H9 (cell line): ENCODE results near the gene GEMIN4. TPM values are rescaled to one million over a fixed set of nuclear protein-coding genes. Genes with fewer than 3 reads are reported as not detected.

Experiments used
- DNase-seq: peaks from one replicate; pipeline ENCODE4 v3.0.0-alpha.2; 2017
- H2AFZ ChIP-seq: one replicate; pipeline ENCODE4 v1.6.1; 2013; ENCODE audit warnings: mild to moderate bottlenecking, low read length, control low read depth, moderate library complexity
- H2AK5ac ChIP-seq: 2 replicates; pipeline ENCODE4 v1.6.1; 2013; ENCODE audit warnings: low read length, control low read depth, mixed read lengths; ENCODE audit not compliant: insufficient read length
- H2BK120ac ChIP-seq: one replicate; pipeline ENCODE4 v1.6.1; 2013; ENCODE audit warnings: low read depth, mild to moderate bottlenecking, low read length, control low read depth, inconsistent platforms; ENCODE audit not compliant: poor library complexity, severe bottlenecking
- H2BK12ac ChIP-seq: 2 replicates; pipeline ENCODE4 v1.6.1; 2013; ENCODE audit warnings: low read length, control low read depth, mixed read lengths, low read depth; ENCODE audit not compliant: insufficient read length
- H2BK15ac ChIP-seq: 2 replicates; pipeline ENCODE4 v1.6.1; 2013; ENCODE audit warnings: low read depth, low read length, control low read depth
- H2BK20ac ChIP-seq: one replicate; pipeline ENCODE4 v1.6.1; 2013; ENCODE audit warnings: low read depth, mild to moderate bottlenecking, low read length, control low read depth, inconsistent platforms; ENCODE audit not compliant: poor library complexity, severe bottlenecking
- H2BK5ac ChIP-seq: 2 replicates; pipeline ENCODE4 v1.6.1; 2013; ENCODE audit warnings: low read length, control low read depth, mixed read lengths; ENCODE audit not compliant: insufficient read length
- H3K14ac ChIP-seq: 2 replicates; pipeline ENCODE4 v1.6.1; 2013; ENCODE audit warnings: low read length, control low read depth; ENCODE audit not compliant: insufficient read depth
- H3K18ac ChIP-seq: 2 replicates; pipeline ENCODE4 v1.6.1; 2013; ENCODE audit warnings: low read depth, mild to moderate bottlenecking, mixed read lengths, low read length, control low read depth; ENCODE audit not compliant: insufficient read length
- H3K23ac ChIP-seq: 2 replicates; pipeline ENCODE4 v1.6.1; 2013; ENCODE audit warnings: low read length, control low read depth, mixed read lengths, low read depth; ENCODE audit not compliant: insufficient read length
- H3K23me2 ChIP-seq: 2 replicates; pipeline ENCODE4 v1.6.1; 2013; ENCODE audit warnings: low read depth, mild to moderate bottlenecking, mixed read lengths, low read length, control low read depth; ENCODE audit not compliant: insufficient read length, poor library complexity, severe bottlenecking
- H3K27ac ChIP-seq: 2 replicates; pipeline ENCODE4 v1.5.1; 2013; ENCODE audit warnings: low read length, control low read depth, mixed read lengths, low read depth; ENCODE audit not compliant: insufficient read length
- H3K27me3 ChIP-seq: 2 replicates; pipeline ENCODE4 v1.6.1; 2013; ENCODE audit warnings: low read length, control low read depth, inconsistent platforms; ENCODE audit not compliant: insufficient read depth
- H3K4ac ChIP-seq: 2 replicates; pipeline ENCODE4 v1.6.1; 2013; ENCODE audit warnings: low read depth, mild to moderate bottlenecking, control low read depth, inconsistent platforms, low read length, moderate library complexity
- H3K4me1 ChIP-seq: 2 replicates; pipeline ENCODE4 v1.6.1; 2013; ENCODE audit warnings: low read length, control low read depth, inconsistent platforms; ENCODE audit not compliant: insufficient read depth
- H3K4me2 ChIP-seq: 2 replicates; pipeline ENCODE4 v1.6.1; 2013; ENCODE audit warnings: low read length, control low read depth, mixed read lengths; ENCODE audit not compliant: insufficient read length, insufficient read depth
- H3K56ac ChIP-seq: 2 replicates; pipeline ENCODE4 v1.6.1; 2013; ENCODE audit warnings: low read depth, mild to moderate bottlenecking, mixed read lengths, low read length, control low read depth; ENCODE audit not compliant: insufficient read length
- H3K79me1 ChIP-seq: 2 replicates; pipeline ENCODE4 v1.6.1; 2013; ENCODE audit warnings: low read depth, mild to moderate bottlenecking, moderate library complexity, low read length, control low read depth, inconsistent platforms; ENCODE audit not compliant: insufficient read depth, poor library complexity, severe bottlenecking
- H3K79me2 ChIP-seq: 2 replicates; pipeline ENCODE4 v1.6.1; 2013; ENCODE audit warnings: low read length, control low read depth, inconsistent platforms; ENCODE audit not compliant: insufficient read depth
- H3K9ac ChIP-seq: 2 replicates; pipeline ENCODE4 v1.6.1; 2013; ENCODE audit warnings: low read length, control low read depth, mixed read lengths; ENCODE audit not compliant: insufficient read length; ENCODE audit errors: extremely low read depth
- H3K9me3 ChIP-seq: one replicate; pipeline ENCODE4 v1.6.1; 2013; ENCODE audit warnings: low read depth, low read length, inconsistent platforms; ENCODE audit not compliant: control insufficient read depth
- H3T11ph ChIP-seq: one replicate; pipeline ENCODE4 v1.6.1; 2013; ENCODE audit warnings: mild to moderate bottlenecking, low read length, control low read depth, inconsistent platforms
- H4K20me1 ChIP-seq: one replicate; pipeline ENCODE4 v1.6.1; 2013; ENCODE audit not compliant: control insufficient read depth, insufficient read length, insufficient read depth
- H4K5ac ChIP-seq: 2 replicates; pipeline ENCODE4 v1.6.1; 2013; ENCODE audit warnings: low read depth, mild to moderate bottlenecking, mixed read lengths, low read length, control low read depth; ENCODE audit not compliant: insufficient read length
- H4K8ac ChIP-seq: replicated peaks from 2 replicates; pipeline ENCODE4 v1.6.1; 2013; ENCODE audit warnings: low read length, control low read depth, mixed read lengths, low read depth; ENCODE audit not compliant: insufficient read length
- H4K91ac ChIP-seq: 2 replicates; pipeline ENCODE4 v1.6.1; 2013; ENCODE audit warnings: low read depth, mild to moderate bottlenecking, moderate library complexity, mixed read lengths, low read length, control low read depth; ENCODE audit not compliant: insufficient read length
- H3K27ac Mint-ChIP-seq, 3 experiments: 2 replicates in 2 of 3; 3 replicates in 1 of 3; pipeline ENCODE4 v1.8.0; 2020 to 2021; ENCODE audit warnings: mixed read lengths in 3 of 3, mild to moderate bottlenecking in 1 of 3, moderate library complexity in 1 of 3
- H3K27me3 Mint-ChIP-seq: 2 replicates; pipeline ENCODE4 v1.8.0; 2021; ENCODE audit warnings: low read depth, mild to moderate bottlenecking, moderate library complexity, mixed read lengths
- H3K36me3 Mint-ChIP-seq, 3 experiments: 2 replicates in 2 of 3; 3 replicates in 1 of 3; pipeline ENCODE4 v1.8.0; 2020 to 2021; ENCODE audit warnings: low read depth in 3 of 3, mixed read lengths in 3 of 3; ENCODE audit not compliant: insufficient read depth in 1 of 3
- H3K4me1 Mint-ChIP-seq, 2 experiments: 2 replicates each; pipeline ENCODE4 v1.8.0; 2020; ENCODE audit warnings: mixed read lengths in 2 of 2
- H3K4me3 Mint-ChIP-seq, 2 experiments: 2 replicates in 1 of 2; 3 replicates in 1 of 2; pipeline ENCODE4 v1.8.0; 2020 to 2021; ENCODE audit warnings: mild to moderate bottlenecking in 2 of 2, mixed read lengths in 2 of 2, moderate library complexity in 1 of 2
- H3K9me3 Mint-ChIP-seq, 2 experiments: 2 replicates in 1 of 2; 3 replicates in 1 of 2; pipeline ENCODE4 v1.8.0; 2020; ENCODE audit warnings: mild to moderate bottlenecking in 2 of 2, mixed read lengths in 2 of 2, moderate library complexity in 1 of 2
- CTCF ChIP-seq: fragments of 200-600 bp; sonication (generic); conservative IDR thresholded peaks from 3 replicates; pipeline ENCODE4 v1.8.0; 2021; ENCODE audit warnings: antibody characterized with exemption, mild to moderate bottlenecking
- whole genome bisulfite sequencing: extraction: QIAGEN DNeasy Blood & Tissue Kit; methylation state at CpG from one replicate; pipeline ENCODE4 v1.1.7; 2013; ENCODE audit warnings: missing lambda C conversion rate, low lambda C conversion rate, mixed read lengths; ENCODE audit not compliant: insufficient read length; ENCODE audit errors: extremely low coverage; 5-methylcytosine and 5-hydroxymethylcytosine counted together
- total RNA-seq: library from RNA; stranded (reverse); gene quantifications from 2 replicates; pipeline ENCODE4 v1.2.1, GENCODE V29; 2021

Gene GEMIN4
- total RNA-seq, 1 experiment from 2014 or later, result 56.8 TPM

DNA sequence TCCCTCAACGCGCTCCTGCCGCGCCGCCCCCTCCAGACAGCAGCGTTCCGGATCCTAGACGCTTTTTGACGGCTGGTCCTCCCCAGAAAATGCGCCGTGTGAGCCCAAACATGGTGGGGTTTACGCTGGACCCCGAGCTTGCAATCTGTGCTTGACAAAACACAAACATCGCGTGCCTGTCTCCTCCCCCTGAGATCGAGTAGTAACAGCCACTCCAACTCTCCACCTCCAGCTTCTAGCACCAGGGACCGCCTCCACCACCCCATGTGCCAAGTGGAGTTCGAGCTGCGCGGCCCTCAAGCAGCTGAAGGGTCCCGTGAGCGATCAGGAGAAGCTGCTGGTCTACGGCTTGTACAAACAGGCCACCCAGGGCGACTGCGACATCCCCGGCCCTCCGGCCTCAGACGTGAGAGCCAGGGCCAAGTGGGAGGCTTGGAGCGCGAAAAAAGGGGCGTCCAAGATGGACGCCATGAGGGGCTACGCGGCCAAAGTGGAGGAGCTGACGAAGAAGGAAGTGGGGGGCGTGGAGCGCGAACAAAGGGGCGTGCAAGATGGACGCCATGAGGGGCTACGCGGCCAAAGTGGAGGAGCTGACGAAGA is 656 bp upstream of the GEMIN4 start:
- no peak overlapping the region for H3K4ac ChIP-seq
- H3K27me3 ChIP-seq, result no peaks in the 10 kb centered on the region
- Mint-ChIP-seq H3K4me1 (peaks cover 31 to 36% of the 10 kb centered on the region in 2 experiments), H3K36me3 (peaks cover 41 to 53% (median 50%) of the 10 kb centered on the region in 3 experiments), H3K27me3 (no peaks in the 10 kb centered on the region), H3K4me3 (peak overlapping the region; percentile 96), H3K27ac (peak overlapping the region; percentile 24 to 98 (median 95); a peak in 5 of 7 replicates), H3K9me3 (peaks cover 18 to 24% of the 10 kb centered on the region in 2 experiments)
- H4K8ac ChIP-seq, result no peak overlapping the region
- peak overlapping the region; percentile 85 for H3K18ac ChIP-seq
- H2BK20ac ChIP-seq, result no peak overlapping the region
- no peak overlapping the region for H3K23ac ChIP-seq
- peaks cover 3% of the 10 kb centered on the region for H3K79me1 ChIP-seq
- no peak overlapping the region for H2BK120ac ChIP-seq
- H4K5ac ChIP-seq, result no peak overlapping the region
- H3T11ph ChIP-seq, result no peak overlapping the region
- H3K27ac ChIP-seq, result no peak overlapping the region
- H3K14ac ChIP-seq, result peak overlapping the region; percentile 83
- H2BK5ac ChIP-seq, result no peak overlapping the region
- DNase-seq, result peak; percentile 80
- H4K91ac ChIP-seq, result no peak overlapping the region
- peaks cover 7% of the 10 kb centered on the region for H3K23me2 ChIP-seq
- H3K56ac ChIP-seq, result no peak overlapping the region
- H2BK12ac ChIP-seq, result no peak overlapping the region
- no peak for TF ChIP-seq CTCF
- no peak overlapping the region for H2AK5ac ChIP-seq
- peaks cover 9% of the 10 kb centered on the region; the same call in 1 of the 2 replicates for H3K79me2 ChIP-seq
- peak overlapping the region; percentile 36 for H3K9ac ChIP-seq
- H3K9me3 ChIP-seq, result no peaks in the 10 kb centered on the region
- peak overlapping the region; percentile 34 for H3K4me2 ChIP-seq
- no peak overlapping the region for H2AFZ ChIP-seq
- H2BK15ac ChIP-seq, result no peak overlapping the region
- no CpG with 5 or more reads among the region's 43 CpGs for WGBS
- H3K4me1 ChIP-seq, result no peaks in the 10 kb centered on the region
- H4K20me1 ChIP-seq, result peaks cover 3% of the 10 kb centered on the region
